ENCODE measurements around the gene SUFU.
A peak's percentile ranks its signal among the peaks of the same experiment; 100 is the strongest.

Gene SUFU

GRCh38 chr10:102650655-102651454 is 147.1 kb downstream of the SUFU start:
- TF ChIP-seq YY1 (IDR thresholded peaks at IDR 0.05; ENCODE audit: insufficient read depth, insufficient read length) (no peak), SUZ12 (IDR thresholded peaks at IDR 0.05; ENCODE audit: extremely low read depth, insufficient read depth, insufficient read length) (no peak), ZNF274 (IDR thresholded peaks at IDR 0.05; ENCODE audit: low read depth, low read length) (no peak)
- Histone ChIP-seq H3K9ac (ENCODE audit: insufficient read length, low read depth) (no peak overlapping the region), H3K36me3 (ENCODE audit: insufficient read depth, insufficient read length, low read length) (peaks cover 73% of the 10 kb centered on the region), H3K9me3 (ENCODE audit: insufficient read depth, low read length) (no peaks in the 10 kb centered on the region), H3K4me1 (ENCODE audit: insufficient read depth, insufficient read length) (peaks cover 22% of the 10 kb centered on the region), H3K4me3 (ENCODE audit: insufficient read length, low read depth) (no peak overlapping the region), H3K27me3 (ENCODE audit: insufficient read depth, insufficient read length) (no peaks in the 10 kb centered on the region)
- no peak for DNase-seq (ENCODE audit: low read depth, low spot score)

- no peaks in the 10 kb centered on the region for H3K9me3 ChIP-seq (ENCODE audit: insufficient read depth, low read length)
- no peaks in the 10 kb centered on the region for H3K27me3 ChIP-seq (ENCODE audit: insufficient read depth, insufficient read length)
- TF ChIP-seq ZNF274 (IDR thresholded peaks at IDR 0.05; ENCODE audit: low read depth, low read length) (no peak), YY1 (IDR thresholded peaks at IDR 0.05; ENCODE audit: insufficient read depth, insufficient read length) (no peak), SUZ12 (IDR thresholded peaks at IDR 0.05; ENCODE audit: extremely low read depth, insufficient read depth, insufficient read length) (no peak)
- H3K9ac ChIP-seq (ENCODE audit: insufficient read length, low read depth), result peak overlapping the region; percentile 21
- peaks cover 81% of the 10 kb centered on the region for H3K36me3 ChIP-seq (ENCODE audit: insufficient read depth, insufficient read length, low read length)
- H3K4me1 ChIP-seq (ENCODE audit: insufficient read depth, insufficient read length), result peaks cover 22% of the 10 kb centered on the region
- H3K4me3 ChIP-seq (ENCODE audit: insufficient read length, low read depth), result no peak overlapping the region
- no peak for DNase-seq (ENCODE audit: low read depth, low spot score)
Measured at GRCh38 chr10:102651455-102652169, 147.8 kb downstream of the SUFU start.

GRCh38 chr10:102652170-102652916 is 148.6 kb downstream of the SUFU start:
- no peak for TF ChIP-seq ZNF274 (IDR thresholded peaks at IDR 0.05; ENCODE audit: low read depth, low read length)
- TF ChIP-seq YY1 (IDR thresholded peaks at IDR 0.05; ENCODE audit: insufficient read depth, insufficient read length), result no peak
- no peak for TF ChIP-seq SUZ12 (IDR thresholded peaks at IDR 0.05; ENCODE audit: extremely low read depth, insufficient read depth, insufficient read length)
- no peak overlapping the region for H3K4me3 ChIP-seq (ENCODE audit: insufficient read length, low read depth)
- H3K9me3 ChIP-seq (ENCODE audit: insufficient read depth, low read length), result no peaks in the 10 kb centered on the region
- H3K36me3 ChIP-seq (ENCODE audit: insufficient read depth, insufficient read length, low read length), result peaks cover 81% of the 10 kb centered on the region
- no peaks in the 10 kb centered on the region for H3K27me3 ChIP-seq (ENCODE audit: insufficient read depth, insufficient read length)
- DNase-seq (ENCODE audit: low read depth, low spot score), result no peak
- H3K4me1 ChIP-seq (ENCODE audit: insufficient read depth, insufficient read length), result peaks cover 22% of the 10 kb centered on the region
- H3K9ac ChIP-seq (ENCODE audit: insufficient read length, low read depth), result peak overlapping the region; percentile 21

GRCh38 chr10:102653060-102653459 is 149.3 kb downstream of the SUFU start:
- Histone ChIP-seq H3K36me3 (ENCODE audit: insufficient read depth, insufficient read length, low read length) (peaks cover 81% of the 10 kb centered on the region), H3K27me3 (ENCODE audit: insufficient read depth, insufficient read length) (no peaks in the 10 kb centered on the region), H3K9ac (ENCODE audit: insufficient read length, low read depth) (no peak overlapping the region), H3K4me1 (ENCODE audit: insufficient read depth, insufficient read length) (peaks cover 22% of the 10 kb centered on the region), H3K4me3 (ENCODE audit: insufficient read length, low read depth) (no peak overlapping the region), H3K9me3 (ENCODE audit: insufficient read depth, low read length) (no peaks in the 10 kb centered on the region)
- DNase-seq (ENCODE audit: low read depth, low spot score), result no peak
- TF ChIP-seq YY1 (IDR thresholded peaks at IDR 0.05; ENCODE audit: insufficient read depth, insufficient read length) (no peak), SUZ12 (IDR thresholded peaks at IDR 0.05; ENCODE audit: extremely low read depth, insufficient read depth, insufficient read length) (no peak), ZNF274 (IDR thresholded peaks at IDR 0.05; ENCODE audit: low read depth, low read length) (no peak)

- no peak overlapping the region for H3K4me3 ChIP-seq (ENCODE audit: insufficient read length, low read depth)
- H3K36me3 ChIP-seq (ENCODE audit: insufficient read depth, insufficient read length, low read length), result peaks cover 81% of the 10 kb centered on the region
- DNase-seq (ENCODE audit: low read depth, low spot score), result no peak
- no peaks in the 10 kb centered on the region for H3K27me3 ChIP-seq (ENCODE audit: insufficient read depth, insufficient read length)
- H3K9ac ChIP-seq (ENCODE audit: insufficient read length, low read depth), result no peak overlapping the region
- TF ChIP-seq ZNF274 (IDR thresholded peaks at IDR 0.05; ENCODE audit: low read depth, low read length) (no peak), YY1 (IDR thresholded peaks at IDR 0.05; ENCODE audit: insufficient read depth, insufficient read length) (no peak)
- H3K4me1 ChIP-seq (ENCODE audit: insufficient read depth, insufficient read length), result peaks cover 18% of the 10 kb centered on the region
- H3K9me3 ChIP-seq (ENCODE audit: insufficient read depth, low read length), result no peaks in the 10 kb centered on the region
Measured at GRCh38 chr10:102654566-102654965, 150.8 kb downstream of the SUFU start.

GRCh38 chr10:102654969-102655368 is 151.2 kb downstream of the SUFU start:
- TF ChIP-seq YY1 (IDR thresholded peaks at IDR 0.05; ENCODE audit: insufficient read depth, insufficient read length) (no peak), ZNF274 (IDR thresholded peaks at IDR 0.05; ENCODE audit: low read depth, low read length) (no peak), SUZ12 (IDR thresholded peaks at IDR 0.05; ENCODE audit: extremely low read depth, insufficient read depth, insufficient read length) (no peak)
- Histone ChIP-seq H3K4me1 (ENCODE audit: insufficient read depth, insufficient read length) (peaks cover 18% of the 10 kb centered on the region), H3K27me3 (ENCODE audit: insufficient read depth, insufficient read length) (no peaks in the 10 kb centered on the region), H3K4me3 (ENCODE audit: insufficient read length, low read depth) (no peak overlapping the region), H3K9me3 (ENCODE audit: insufficient read depth, low read length) (no peaks in the 10 kb centered on the region), H3K36me3 (ENCODE audit: insufficient read depth, insufficient read length, low read length) (peaks cover 81% of the 10 kb centered on the region), H3K9ac (ENCODE audit: insufficient read length, low read depth) (no peak overlapping the region)
- DNase-seq (ENCODE audit: low read depth, low spot score), result no peak

- H3K9ac ChIP-seq (ENCODE audit: insufficient read length, low read depth), result no peak overlapping the region
- no peaks in the 10 kb centered on the region for H3K9me3 ChIP-seq (ENCODE audit: insufficient read depth, low read length)
- H3K4me3 ChIP-seq (ENCODE audit: insufficient read length, low read depth), result no peak overlapping the region
- peaks cover 15% of the 10 kb centered on the region for H3K4me1 ChIP-seq (ENCODE audit: insufficient read depth, insufficient read length)
- no peak for DNase-seq (ENCODE audit: low read depth, low spot score)
- H3K27me3 ChIP-seq (ENCODE audit: insufficient read depth, insufficient read length), result no peaks in the 10 kb centered on the region
- peaks cover 74% of the 10 kb centered on the region for H3K36me3 ChIP-seq (ENCODE audit: insufficient read depth, insufficient read length, low read length)
- TF ChIP-seq SUZ12 (IDR thresholded peaks at IDR 0.05; ENCODE audit: extremely low read depth, insufficient read depth, insufficient read length), result no peak
- TF ChIP-seq YY1 (IDR thresholded peaks at IDR 0.05; ENCODE audit: insufficient read depth, insufficient read length), result no peak
- TF ChIP-seq ZNF274 (IDR thresholded peaks at IDR 0.05; ENCODE audit: low read depth, low read length), result no peak
Measured at GRCh38 chr10:102656026-102656425, 152.3 kb downstream of the SUFU start.
